Suprapubic skin (tissue), 4 donors: ENCODE measurements around the gene MESP1. TPM values are rescaled to one million over a fixed set of nuclear protein-coding genes. Genes with fewer than 3 reads are reported as not detected.

Source experiments
- DNase-seq, 2 donors: peaks; one replicate each; pipeline ENCODE4 v3.0.0-alpha.2; 2019; ENCODE audit warnings: low spot score in 2 of 2
- H3K27ac ChIP-seq: fragments of 200-600 bp; sonication (generic); one replicate; pipeline ENCODE4 v1.5.1; 2019
- H3K27me3 ChIP-seq: fragments of 200-600 bp; sonication (generic); one replicate; pipeline ENCODE4 v1.5.1; 2019
- H3K36me3 ChIP-seq: fragments of 200-600 bp; sonication (generic); one replicate; pipeline ENCODE4 v1.5.1; 2019
- H3K4me1 ChIP-seq: fragments of 200-600 bp; sonication (generic); one replicate; pipeline ENCODE4 v1.5.1; 2019
- H3K4me3 ChIP-seq: fragments of 200-600 bp; sonication (generic); one replicate; pipeline ENCODE4 v1.5.1; 2019; ENCODE audit warnings: mild to moderate bottlenecking
- H3K9me3 ChIP-seq: fragments of 200-600 bp; sonication (generic); one replicate; pipeline ENCODE4 v1.5.1; 2019
- CTCF ChIP-seq, 2 donors: fragments of 200-600 bp in 1 of 2; fragments of 450-650 bp in 1 of 2; sonication (generic) in 1 of 2; IDR thresholded peaks; one replicate each; pipeline ENCODE4 v1.5.1; 2016 to 2019; ENCODE audit warnings: antibody characterized with exemption in 2 of 2, mild to moderate bottlenecking in 1 of 2, moderate library complexity in 1 of 2
- EP300 ChIP-seq: sonication (generic); formaldehyde crosslinking; IDR thresholded peaks from one replicate; pipeline ENCODE4 v1.6.1; 2017; ENCODE audit warnings: antibody characterized with exemption
- POLR2A ChIP-seq, 2 donors: fragments of 450-650 bp; IDR thresholded peaks; one replicate each; pipeline ENCODE4 v1.6.1; 2017; ENCODE audit warnings: antibody characterized with exemption in 2 of 2, mild to moderate bottlenecking in 2 of 2, moderate library complexity in 2 of 2
- POLR2AphosphoS5 ChIP-seq, 3 donors: sonication (generic); formaldehyde crosslinking; IDR thresholded peaks; one replicate each; pipeline ENCODE4 v1.6.1; 2017; ENCODE audit warnings: antibody characterized with exemption in 3 of 3
- WGBS: methylation state at CpG from one replicate; pipeline ENCODE4 v1.1.5; 2018; 5-methylcytosine and 5-hydroxymethylcytosine counted together
- total RNA-seq, 4 donors: library from RNA; depleted of rRNA; stranded (reverse); fragments of >200 nt; gene quantifications; one replicate each; pipeline ENCODE4 v1.1.0, GENCODE V29; 2016

MESP1 gene
- 1 to 10 TPM in 2 of 4 donors, under 1 TPM in 2; 0.49 to 1.9 (median 0.89) TPM for total RNA-seq

GRCh38 chr15:89750560-89751542 is at the start of gene MESP1:
TSS of gene MESP1 (minus strand) at chr15:89751249. CDS start at chr15:89751231, 18 bp downstream.
- peaks cover 6% of the 10 kb centered on the region for H3K27me3 ChIP-seq
- peak within 1 kb of the TSS; percentile 15 for H3K27ac ChIP-seq
- WGBS, result 20% methylated on average over 1 of the region's 114 CpGs
- peak within 1 kb of the TSS; percentile 76 for H3K4me3 ChIP-seq
- no peaks in the 10 kb centered on the region for H3K9me3 ChIP-seq
- H3K36me3 ChIP-seq, result no peaks in the 10 kb centered on the region
- no peak for TF ChIP-seq EP300
- peak; percentile 62 to 82 for TF ChIP-seq CTCF (IDR thresholded peaks at IDR 0.05)
- no peak for TF ChIP-seq POLR2AphosphoS5 (IDR thresholded peaks at IDR 0.05)
- DNase-seq, result peak; percentile 91 to 94
- peaks cover 16% of the 10 kb centered on the region for H3K4me1 ChIP-seq

- no peaks in the 10 kb centered on the region for H3K4me1 ChIP-seq
- H3K27ac ChIP-seq, result no peak overlapping the region
- H3K9me3 ChIP-seq, result no peaks in the 10 kb centered on the region
- no peaks in the 10 kb centered on the region for H3K27me3 ChIP-seq
- H3K36me3 ChIP-seq, result peaks cover 82% of the 10 kb centered on the region
- WGBS, result 96% methylated on average over 2 of the region's 2 CpGs
- DNase-seq, result no peak
- TF ChIP-seq POLR2A (IDR thresholded peaks at IDR 0.05), result no peak
- no peak for TF ChIP-seq CTCF (IDR thresholded peaks at IDR 0.05)
- no peak for TF ChIP-seq EP300
- no peak for TF ChIP-seq POLR2AphosphoS5 (IDR thresholded peaks at IDR 0.05)
- no peak overlapping the region for H3K4me3 ChIP-seq
Measured at GRCh38 chr15:89799918-89800498, 49.0 kb upstream of the MESP1 start.

GRCh38 chr15:89799011-89799911 is 48.2 kb upstream of the MESP1 start:
- no peak for TF ChIP-seq POLR2A (IDR thresholded peaks at IDR 0.05)
- no peak for TF ChIP-seq POLR2AphosphoS5 (IDR thresholded peaks at IDR 0.05)
- TF ChIP-seq CTCF (IDR thresholded peaks at IDR 0.05), result no peak
- TF ChIP-seq EP300, result no peak
- no peak overlapping the region for H3K4me3 ChIP-seq
- WGBS, result 84% methylated on average over 19 of the region's 20 CpGs
- H3K27me3 ChIP-seq, result no peaks in the 10 kb centered on the region
- H3K36me3 ChIP-seq, result peaks cover 77% of the 10 kb centered on the region
- no peak for DNase-seq
- no peaks in the 10 kb centered on the region for H3K9me3 ChIP-seq
- H3K27ac ChIP-seq, result no peak overlapping the region
- H3K4me1 ChIP-seq, result no peaks in the 10 kb centered on the region

- H3K4me3 ChIP-seq, result no peak overlapping the region
- no peak overlapping the region for H3K27ac ChIP-seq
- H3K36me3 ChIP-seq, result peaks cover 67% of the 10 kb centered on the region
- no peak for DNase-seq
- no peak for TF ChIP-seq EP300
- TF ChIP-seq POLR2AphosphoS5 (IDR thresholded peaks at IDR 0.05), result no peak
- H3K4me1 ChIP-seq, result no peaks in the 10 kb centered on the region
- 97% methylated on average over 4 of the region's 4 CpGs for WGBS
- no peaks in the 10 kb centered on the region for H3K27me3 ChIP-seq
- H3K9me3 ChIP-seq, result no peaks in the 10 kb centered on the region
Measured at GRCh38 chr15:89797678-89798201, 46.7 kb upstream of the MESP1 start.

- TF ChIP-seq EP300 (no peak), POLR2A (IDR thresholded peaks at IDR 0.05) (no peak), POLR2AphosphoS5 (IDR thresholded peaks at IDR 0.05) (no peak), CTCF (IDR thresholded peaks at IDR 0.05) (no peak)
- no peaks in the 10 kb centered on the region for H3K4me1 ChIP-seq
- no peaks in the 10 kb centered on the region for H3K27me3 ChIP-seq
- no peak for DNase-seq
- no peak overlapping the region for H3K27ac ChIP-seq
- peaks cover 65% of the 10 kb centered on the region for H3K36me3 ChIP-seq
- H3K9me3 ChIP-seq, result no peaks in the 10 kb centered on the region
- H3K4me3 ChIP-seq, result no peak overlapping the region
Measured at GRCh38 chr15:89795996-89796395, 44.9 kb upstream of the MESP1 start.
